Muscle layer of colon (tissue), 2 donors: ENCODE data around the gene SIRT4.
"Not testable (repeated sequence)": the region's sequence is repeated elsewhere in the genome, so short reads cannot be mapped to it uniquely, and the experiment has no call there.

Experiments used
- H3K27ac ChIP-seq: one replicate; pipeline ENCODE4 v1.7.0; 2013; ENCODE audit warnings: low read depth, mild to moderate bottlenecking, low read length, moderate library complexity
- H3K27me3 ChIP-seq, 2 donors: one replicate each; pipeline ENCODE4 v1.7.0; 2013; ENCODE audit warnings: low read length in 2 of 2, mild to moderate bottlenecking in 2 of 2; ENCODE audit not compliant: insufficient read depth in 2 of 2, control insufficient read depth in 1 of 2
- H3K36me3 ChIP-seq: one replicate; pipeline ENCODE4 v1.7.0; 2013; ENCODE audit warnings: mild to moderate bottlenecking, low read length; ENCODE audit not compliant: insufficient read depth
- H3K4me1 ChIP-seq: one replicate; pipeline ENCODE4 v1.7.0; 2013; ENCODE audit warnings: mild to moderate bottlenecking, low read length; ENCODE audit not compliant: insufficient read depth
- H3K4me3 ChIP-seq, 2 donors: one replicate each; pipeline ENCODE4 v1.7.0; 2013; ENCODE audit warnings: low read length in 2 of 2, low read depth in 1 of 2, mild to moderate bottlenecking in 1 of 2, moderate library complexity in 1 of 2
- H3K9ac ChIP-seq: one replicate; pipeline ENCODE4 v1.7.0; 2013; ENCODE audit warnings: low read length
- H3K9me3 ChIP-seq: one replicate; pipeline ENCODE4 v1.7.0; 2013; ENCODE audit warnings: mild to moderate bottlenecking, low read length
- donor health status: abdominal sarcoma.
- donor health status: Adenocarcinoma of cecum.

SIRT4 gene

DNA sequence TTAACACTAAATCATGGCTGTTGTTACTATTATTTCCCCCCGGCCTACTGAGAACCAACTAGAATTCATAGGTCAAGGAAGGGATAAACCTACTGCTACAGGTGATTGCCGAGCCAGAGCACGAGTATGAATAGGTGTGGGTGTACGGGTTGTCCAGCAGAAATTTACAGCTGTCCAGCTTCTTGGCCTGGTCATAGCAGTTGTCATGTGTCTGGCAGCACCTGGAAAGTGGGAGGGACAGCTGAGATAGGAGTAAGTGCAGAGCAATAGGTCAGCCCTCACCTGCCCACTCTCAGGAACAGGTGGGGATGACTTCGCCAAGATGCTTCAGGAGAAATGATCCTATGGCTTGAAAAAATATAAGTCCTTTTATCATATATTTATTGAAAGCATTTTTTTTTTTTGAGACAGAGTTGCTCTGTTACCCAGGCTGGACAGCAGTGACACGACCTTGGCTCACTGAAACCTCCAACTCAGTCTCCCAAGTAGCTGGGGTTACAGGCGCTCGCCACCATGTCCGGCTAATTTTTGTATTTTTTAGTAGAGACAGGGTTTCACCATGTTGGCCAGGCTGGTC lies 22.8 kb downstream of the SIRT4 start:
- Histone ChIP-seq H3K4me1 (no peaks in the 10 kb centered on the region), H3K9me3 (no peaks in the 10 kb centered on the region), H3K27ac (no peak overlapping the region), H3K9ac (no peak overlapping the region), H3K27me3 (no peaks in the 10 kb centered on the region), H3K4me3 (no peak overlapping the region), H3K36me3 (no peaks in the 10 kb centered on the region)

DNA sequence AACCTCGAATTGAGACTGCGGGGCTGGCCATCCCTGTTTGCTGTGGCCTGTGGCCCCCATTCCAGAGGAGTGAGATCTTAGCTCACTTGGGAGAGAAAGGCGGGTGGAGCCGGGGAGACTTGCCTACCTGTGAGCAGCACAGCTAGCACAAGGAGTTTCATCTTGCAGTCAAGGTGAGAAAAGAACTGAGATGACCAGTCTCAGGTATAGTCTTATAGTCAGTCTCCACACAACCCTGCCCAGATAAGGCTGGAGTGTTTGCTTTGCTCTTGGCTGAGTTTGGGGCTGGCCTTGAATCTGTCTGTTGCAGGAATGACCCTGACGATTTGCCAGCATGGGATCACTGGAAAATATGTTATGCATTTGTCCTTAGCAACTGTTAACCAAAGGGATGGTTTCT lies 25.5 kb downstream of the SIRT4 start, which contains the start of gene PLA2G1B:
TSS of gene PLA2G1B (minus strand) at position 187 of the 400 bp plus-strand sequence. CDS start at position 161, 26 bp downstream.
- Histone ChIP-seq H3K4me1 (no peaks in the 10 kb centered on the region), H3K36me3 (no peaks in the 10 kb centered on the region), H3K9me3 (no peaks in the 10 kb centered on the region), H3K4me3 (no peak within 1 kb of the TSS), H3K9ac (no peak within 1 kb of the TSS), H3K27me3 (no peaks in the 10 kb centered on the region), H3K27ac (no peak within 1 kb of the TSS)

DNA sequence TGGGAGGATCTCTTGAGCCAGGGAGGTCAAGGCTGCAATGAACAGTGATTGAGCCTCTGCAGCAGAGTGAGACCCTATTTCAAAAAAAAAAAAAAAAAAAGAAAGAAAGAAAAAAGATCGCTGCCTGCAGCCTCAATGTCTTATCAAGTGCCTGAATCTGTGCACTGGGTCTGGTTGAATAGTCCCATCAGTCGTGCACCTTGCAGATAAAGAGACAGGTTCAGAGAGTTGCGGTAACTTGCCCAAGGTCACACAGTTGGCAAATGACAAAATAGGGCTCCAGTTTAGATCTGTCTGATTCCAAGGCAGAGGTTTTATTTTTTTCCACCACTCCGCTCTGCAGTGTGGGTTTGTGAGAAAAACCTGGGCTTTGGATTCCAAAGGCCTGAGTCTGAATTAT lies 26.1 kb downstream of the SIRT4 start:
- H3K4me1 ChIP-seq = no peaks in the 10 kb centered on the region

DNA sequence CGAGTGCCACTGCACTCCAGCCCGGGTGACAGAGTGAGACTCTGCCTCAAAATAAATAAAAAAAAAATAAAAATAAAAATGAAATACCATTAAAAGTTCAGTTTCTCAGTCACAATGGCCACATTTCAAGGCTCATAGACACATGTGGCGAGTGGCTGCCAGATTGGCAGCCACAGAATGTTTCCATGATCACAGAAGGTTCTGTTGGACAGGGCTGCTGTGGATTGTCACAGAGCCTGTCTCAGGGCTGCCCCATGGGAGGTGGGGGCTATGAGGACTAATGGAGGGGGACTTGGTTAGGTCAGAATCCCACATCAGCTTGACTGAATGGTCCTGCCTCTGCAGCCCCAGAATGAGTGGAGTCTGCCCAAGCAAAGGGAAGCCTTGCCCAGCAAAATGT lies 29.3 kb downstream of the SIRT4 start:
- Histone ChIP-seq H3K27ac (no peak overlapping the region), H3K4me3 (no peak overlapping the region), H3K9me3 (no peaks in the 10 kb centered on the region), H3K36me3 (no peaks in the 10 kb centered on the region), H3K27me3 (no peaks in the 10 kb centered on the region), H3K9ac (no peak overlapping the region), H3K4me1 (no peaks in the 10 kb centered on the region)

More for the DNA sequence above, 26.1 kb downstream of the SIRT4 start:
- Histone ChIP-seq H3K36me3 (no peaks in the 10 kb centered on the region), H3K9me3 (no peaks in the 10 kb centered on the region), H3K9ac (no peak overlapping the region), H3K27me3 (no peaks in the 10 kb centered on the region), H3K4me3 (no peak overlapping the region), H3K27ac (no peak overlapping the region)

DNA sequence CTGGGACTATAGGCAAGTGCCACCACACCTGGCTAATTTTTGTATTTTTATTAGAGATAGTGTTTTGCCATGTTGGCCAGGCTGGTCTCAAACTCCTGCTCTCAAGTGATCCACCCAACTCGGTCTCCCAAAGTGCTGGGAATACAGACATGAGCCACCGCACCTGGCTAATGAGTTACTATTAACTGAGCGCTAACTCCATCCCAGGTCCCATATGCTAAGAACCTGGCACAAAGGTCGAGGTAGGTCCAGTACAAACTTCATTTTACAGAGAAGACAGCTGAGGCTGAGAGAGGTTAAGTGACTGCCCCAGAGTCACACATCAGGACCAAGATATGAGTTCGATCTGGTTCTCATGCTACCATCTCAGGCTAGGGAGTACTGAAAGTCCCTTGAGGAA lies 29.9 kb downstream of the SIRT4 start:
- Histone ChIP-seq H3K36me3 (no peaks in the 10 kb centered on the region), H3K9ac (no peak overlapping the region), H3K4me1 (no peaks in the 10 kb centered on the region), H3K27ac (no peak overlapping the region), H3K4me3 (no peak overlapping the region), H3K27me3 (no peaks in the 10 kb centered on the region), H3K9me3 (no peaks in the 10 kb centered on the region)

DNA sequence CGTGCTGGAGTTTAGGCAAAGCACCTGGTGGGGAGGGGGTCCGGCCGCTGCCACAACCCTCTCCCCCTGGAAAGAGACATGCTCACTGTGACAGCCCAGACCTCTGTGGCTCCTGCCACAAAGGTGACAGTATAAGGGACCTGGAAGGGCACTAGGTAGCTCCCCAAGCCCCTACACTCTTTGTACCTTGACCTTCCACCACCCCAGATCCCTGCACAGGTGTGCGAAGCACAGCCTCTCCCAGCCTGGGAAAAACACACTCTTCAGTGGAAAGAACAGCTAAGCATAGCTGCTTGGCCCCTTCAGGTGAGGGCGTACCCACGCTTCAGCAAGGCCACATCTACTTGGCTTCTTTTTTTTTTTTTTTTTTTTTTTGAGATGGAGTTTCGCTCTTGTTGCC lies 30.4 kb downstream of the SIRT4 start:
- no peaks in the 10 kb centered on the region for H3K4me1 ChIP-seq
- H3K27ac ChIP-seq = no peak overlapping the region
- no peaks in the 10 kb centered on the region for H3K27me3 ChIP-seq
- H3K36me3 ChIP-seq = no peaks in the 10 kb centered on the region
- no peaks in the 10 kb centered on the region for H3K9me3 ChIP-seq
- H3K4me3 ChIP-seq = no peak overlapping the region
- no peak overlapping the region for H3K9ac ChIP-seq

DNA sequence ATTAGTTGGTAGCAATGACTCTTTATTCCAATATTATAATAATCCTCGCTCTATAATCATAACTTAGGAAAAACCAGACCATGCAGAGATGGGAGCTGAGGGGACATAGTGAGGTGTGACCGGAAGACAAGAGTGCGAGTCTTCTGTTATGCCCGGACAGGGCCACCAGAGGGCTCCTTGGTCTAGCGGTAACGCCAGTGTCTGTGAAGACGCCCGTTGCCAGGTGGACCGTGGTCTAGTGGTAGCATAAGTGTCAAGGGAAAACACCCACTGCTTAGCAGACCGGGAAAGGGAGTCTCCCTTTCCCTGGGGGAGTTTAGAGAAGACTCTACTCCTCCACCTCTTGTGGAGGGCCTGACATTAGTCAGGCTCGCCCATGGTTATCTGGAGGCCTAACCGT lies 33.3 kb downstream of the SIRT4 start:
- H3K4me1 ChIP-seq, H3K27me3 ChIP-seq: not testable (repeated sequence)

DNA sequence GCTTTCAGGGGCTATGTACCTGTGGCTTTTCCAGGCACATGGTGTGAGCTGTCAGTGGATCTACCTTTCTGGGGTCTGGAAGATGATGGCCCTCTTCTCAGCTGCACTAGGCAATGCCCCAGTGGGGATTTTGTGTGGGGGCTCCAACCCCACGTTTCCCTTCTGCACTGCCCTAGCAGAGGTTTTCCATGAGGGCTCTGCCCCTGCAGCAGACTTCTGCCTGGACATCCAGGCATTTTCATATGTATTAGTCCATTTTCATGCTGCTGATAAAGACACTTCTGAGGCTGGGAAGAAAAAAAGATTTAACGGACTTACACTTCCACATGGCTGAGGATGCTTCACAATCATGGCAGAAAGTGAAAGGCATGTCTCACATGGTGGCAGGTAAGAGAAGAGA lies 34.3 kb downstream of the SIRT4 start:
- not testable (repeated sequence) for H3K36me3 ChIP-seq, H3K27me3 ChIP-seq, H3K27ac ChIP-seq, H3K9me3 ChIP-seq, H3K4me3 ChIP-seq, H3K4me1 ChIP-seq, H3K9ac ChIP-seq

More for the DNA sequence above, 33.3 kb downstream of the SIRT4 start:
- H3K36me3 ChIP-seq, H3K4me3 ChIP-seq, H3K27ac ChIP-seq, H3K9ac ChIP-seq, H3K9me3 ChIP-seq: not testable (repeated sequence)

DNA sequence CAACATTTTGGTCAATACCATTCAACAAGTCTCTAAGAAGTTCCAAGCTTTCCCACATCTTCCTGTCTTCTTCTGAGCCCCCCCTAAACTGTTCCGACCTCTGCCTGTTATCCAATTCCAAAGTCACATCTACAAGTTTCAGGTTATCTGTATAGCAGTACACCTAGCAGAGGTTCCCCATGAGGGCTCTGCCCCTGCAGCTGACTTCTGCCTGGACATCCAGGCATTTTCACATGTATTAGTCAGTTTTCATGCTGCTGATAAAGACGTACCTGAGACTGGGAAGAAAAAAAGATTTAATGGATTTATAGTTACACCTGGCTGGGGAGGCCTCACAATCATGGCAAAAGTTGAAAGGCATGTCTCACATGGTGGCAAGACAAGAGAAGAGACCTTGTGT lies 35.6 kb downstream of the SIRT4 start:
- Histone ChIP-seq H3K27me3 (peaks cover 0 to 15% of the 10 kb centered on the region in 2 donors), H3K27ac (no peak overlapping the region), H3K4me1 (no peaks in the 10 kb centered on the region), H3K4me3 (no peak overlapping the region), H3K36me3 (no peaks in the 10 kb centered on the region), H3K9ac (no peak overlapping the region), H3K9me3 (no peaks in the 10 kb centered on the region)

DNA sequence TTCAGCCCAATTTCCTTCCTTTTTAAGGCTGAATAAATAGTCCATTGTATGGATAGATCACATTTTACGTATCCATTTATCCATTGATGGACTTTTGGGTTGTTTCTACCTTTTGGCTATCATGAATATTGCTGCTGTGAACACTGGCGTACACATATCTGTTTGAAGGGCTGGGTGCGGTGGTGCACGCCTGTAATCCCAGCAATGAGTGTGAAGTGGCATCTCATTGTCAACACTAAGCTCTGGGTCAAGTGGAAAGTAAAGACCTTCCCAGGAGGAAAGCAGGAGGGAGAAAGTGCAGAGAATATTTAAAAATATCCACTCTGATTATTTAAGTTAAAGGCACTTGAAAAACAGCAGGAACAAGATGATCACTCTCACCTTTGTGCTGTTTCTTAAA lies 37.1 kb downstream of the SIRT4 start:
- H3K27ac ChIP-seq = no peak overlapping the region
- H3K36me3 ChIP-seq = no peaks in the 10 kb centered on the region
- no peaks in the 10 kb centered on the region for H3K9me3 ChIP-seq
- H3K4me1 ChIP-seq = no peaks in the 10 kb centered on the region
- H3K4me3 ChIP-seq = no peak overlapping the region
- H3K9ac ChIP-seq = no peak overlapping the region
- H3K27me3 ChIP-seq = peaks cover 0 to 15% of the 10 kb centered on the region in 2 donors

DNA sequence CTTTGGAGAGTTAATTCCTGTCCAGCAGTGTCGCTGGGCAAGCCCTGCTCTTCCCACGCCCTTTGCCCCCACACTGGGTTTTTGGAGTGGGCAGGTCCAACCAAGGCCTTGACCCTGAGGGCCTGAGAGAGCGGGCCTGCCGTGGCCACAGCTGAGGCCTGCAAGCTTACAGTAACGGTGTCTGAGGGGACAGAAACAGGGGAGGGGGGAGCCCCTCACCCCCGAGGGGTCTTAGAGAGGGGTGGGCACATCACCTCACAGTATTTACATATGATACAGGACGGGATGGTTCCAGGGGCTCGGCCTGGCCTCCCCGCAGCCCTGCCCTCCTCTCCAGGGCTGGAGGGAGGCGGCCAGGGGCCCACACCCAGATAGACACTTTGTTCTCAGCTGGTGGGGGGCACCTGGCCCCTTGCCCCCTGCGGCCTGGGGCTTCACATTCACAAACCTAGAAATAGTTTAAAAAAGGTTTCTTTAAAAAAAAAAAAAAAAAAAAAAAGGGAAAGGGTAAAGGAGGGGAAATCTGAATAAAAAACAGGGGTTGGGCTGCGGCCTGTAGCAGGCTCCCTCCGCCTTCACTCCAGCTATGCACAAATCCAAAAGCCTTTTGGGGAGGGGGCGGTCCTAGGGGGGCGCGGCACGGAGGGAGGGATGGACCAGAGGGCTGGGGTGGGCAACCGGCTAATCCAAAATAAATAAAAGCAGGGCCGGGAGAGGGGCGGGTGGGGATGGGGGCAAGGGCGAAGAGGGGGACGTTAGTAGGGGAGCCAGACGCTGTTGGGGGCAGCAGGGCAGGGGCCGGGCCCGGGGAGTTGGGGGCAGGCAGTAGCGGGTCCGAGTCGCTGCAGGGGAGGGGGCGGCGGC lies 40.3 kb downstream of the SIRT4 start:
- H3K4me1 ChIP-seq = no peaks in the 10 kb centered on the region
- H3K27ac ChIP-seq = no peak overlapping the region
- H3K9me3 ChIP-seq = no peaks in the 10 kb centered on the region
- H3K36me3 ChIP-seq = no peaks in the 10 kb centered on the region
- peaks cover 0 to 15% of the 10 kb centered on the region in 2 donors for H3K27me3 ChIP-seq
- H3K9ac ChIP-seq = no peak overlapping the region
- H3K4me3 ChIP-seq = no peak overlapping the region
